ENCODE results near the gene ANGPTL2. TPM values are rescaled to one million over a fixed set of nuclear protein-coding genes. Genes with fewer than 3 reads are reported as not detected.

ANGPTL2 gene
- total and polyA plus RNA-seq, 2 of the 4 experiments (the other 2 are of a cell fraction) = 9.5 to 25.1 TPM

- Histone ChIP-seq H4K20me1 (ENCODE audit: insufficient read depth, low read length) (no peaks in the 10 kb centered on the region), H4K91ac (ENCODE audit: insufficient read depth, low read depth, low read length) (no peak overlapping the region), H3K79me1 (ENCODE audit: low read depth in 1 of 2, low read length in 2 of 2) (no peaks in the 10 kb centered on the region), H3K9me1 (ENCODE audit: insufficient read depth, low read length) (0 out of 2 replicates have a peak, but pooled peaks cover 2% of the 10 kb centered on the region), H2BK20ac (ENCODE audit: low read depth, low read length) (no peak overlapping the region; the same call in 1 of the 2 replicates), H3K9me3 (ENCODE audit: control insufficient read depth, insufficient read depth, low read length) (no peaks in the 10 kb centered on the region), H3K18ac (ENCODE audit: low read depth, low read length) (no peak overlapping the region), H3K14ac (replicated peaks; ENCODE audit: low read depth, low read length) (no peak overlapping the region; the same call in 1 of the 2 replicates), H2BK120ac (ENCODE audit: low read depth, low read length) (0 out of 2 replicates have a peak overlapping the region, but pooled peaks have one; percentile 7), H3K27ac (ENCODE audit: insufficient read depth, low read length) (no peak overlapping the region), H4K5ac (ENCODE audit: low read depth, low read length) (no peak overlapping the region), H3K4me2 (ENCODE audit: low read depth, low read length) (no peak overlapping the region), H2BK5ac (ENCODE audit: low read depth, low read length, poor library complexity, severe bottlenecking) (no peak overlapping the region), H3K4ac (ENCODE audit: low read depth, low read length) (peak overlapping the region; percentile 4; the same call in 1 of the 2 replicates), H3K27me3 (ENCODE audit: control insufficient read depth, insufficient read depth, low read length) (no peaks in the 10 kb centered on the region), H3K56ac (ENCODE audit: extremely low read depth, insufficient read depth, low read length) (no peak overlapping the region), H3K9ac (ENCODE audit: low read depth, low read length) (no peak overlapping the region), H2BK15ac (ENCODE audit: low read depth, low read length) (no peak overlapping the region), H4K8ac (ENCODE audit: low read depth in 2 of 2, low read length in 2 of 2) (no peak overlapping the region), H2AK5ac (ENCODE audit: low read depth, low read length) (peak overlapping the region; percentile 49; the same call in 1 of the 2 replicates), H2AK9ac (replicated peaks; ENCODE audit: low read depth, low read length, poor library complexity) (peak overlapping the region; percentile 25), H3K4me3 (ENCODE audit: insufficient read depth, low read depth, low read length) (no peak overlapping the region), H2AFZ (replicated peaks; ENCODE audit: low read length, poor library complexity) (no peak overlapping the region), H3K4me1 (ENCODE audit: control insufficient read depth, insufficient read depth, low read length) (peaks cover 2% of the 10 kb centered on the region; the same call in 1 of the 2 replicates), H3K36me3 (ENCODE audit: control insufficient read depth, insufficient read depth, low read length) (no peaks in the 10 kb centered on the region), H3K23ac (ENCODE audit: low read depth, low read length) (no peak overlapping the region)
- 76% methylated on average over 4 of the region's 6 CpGs; no CpG with 5 or more reads in 1 of the 2 experiments for WGBS, 2 experiments (ENCODE audit: extremely low coverage in 2 of 2, insufficient read length in 1 of 2)
- POLR2A ChIA-PET (ENCODE audit: unreplicated experiment) = no interaction called here
- no TSS peak for BruUV-seq (replicated peaks)
- dilution Hi-C loops (cut with HindIII; ENCODE audit: low sequenced_read_pairs, unreplicated experiment) = no loop called here
- in situ Hi-C loops (cut with MboI; ENCODE audit: low sequenced_read_pairs) = no loop called here
- DNase-seq (no peak), ATAC-seq (ENCODE audit: low read depth) (no peak)
- CTCF ChIA-PET = interaction anchor here (1.1 kb wide), 1 partner anchor 37 kb away, joined by 3 read pairs; no protein-coding TSS in a partner anchor
- intact Hi-C loops (cut with micrococcal nuclease) = no loop called here
- TF ChIP-seq RAD21 (IDR thresholded peaks at IDR 0.05; ENCODE audit: low read length) = no peak
- TF ChIP-seq NFE2L2 (IDR thresholded peaks at IDR 0.05; ENCODE audit: low read depth, low read length) = no peak
- TF ChIP-seq POLR2A (IDR thresholded peaks at IDR 0.05; ENCODE audit: low read depth, low read length) = no peak
- no peak for TF ChIP-seq SMC3 (IDR thresholded peaks at IDR 0.05; ENCODE audit: low read depth, low read length)
- no peak for TF ChIP-seq ELK1 (IDR thresholded peaks at IDR 0.05; ENCODE audit: borderline replicate concordance, low read depth, low read length)
- TF ChIP-seq FOS (IDR thresholded peaks at IDR 0.05; ENCODE audit: low read depth, low read length) = no peak
- no peak for TF ChIP-seq RFX5 (IDR thresholded peaks at IDR 0.05; ENCODE audit: low read depth, low read length)
- TF ChIP-seq CEBPB (IDR thresholded peaks at IDR 0.05; ENCODE audit: low read depth, low read length) = no peak
- TF ChIP-seq CHD1 (IDR thresholded peaks at IDR 0.05; ENCODE audit: low read depth, low read length) = no peak
- TF ChIP-seq MXI1 (IDR thresholded peaks at IDR 0.05; ENCODE audit: borderline replicate concordance, low read depth, low read length) = no peak
- no peak for TF ChIP-seq MAZ (IDR thresholded peaks at IDR 0.05; ENCODE audit: borderline replicate concordance, low read depth, low read length)
- no peak for TF ChIP-seq CTCF (conservative IDR thresholded peaks at IDR 0.05; ENCODE audit: low read depth, low read length)
- no peak for TF ChIP-seq USF2 (IDR thresholded peaks at IDR 0.05; ENCODE audit: low read depth, low read length)
- TF ChIP-seq BHLHE40 (IDR thresholded peaks at IDR 0.05; ENCODE audit: low read depth, low read length) = no peak
Measured at GRCh38 chr9:127149463-127150390, 27.3 kb upstream of the ANGPTL2 start.
